Suppressor macrophage treated with lipopolysaccharide for 4 hours (primary cell): ENCODE data around the gene ITGB5.
A peak's percentile ranks its signal among the peaks of the same experiment; 100 is the strongest.

Experiments
- DNase-seq: peaks from one replicate; pipeline ENCODE4 v3.0.0-alpha.2; 2020

Gene ITGB5, protein sequence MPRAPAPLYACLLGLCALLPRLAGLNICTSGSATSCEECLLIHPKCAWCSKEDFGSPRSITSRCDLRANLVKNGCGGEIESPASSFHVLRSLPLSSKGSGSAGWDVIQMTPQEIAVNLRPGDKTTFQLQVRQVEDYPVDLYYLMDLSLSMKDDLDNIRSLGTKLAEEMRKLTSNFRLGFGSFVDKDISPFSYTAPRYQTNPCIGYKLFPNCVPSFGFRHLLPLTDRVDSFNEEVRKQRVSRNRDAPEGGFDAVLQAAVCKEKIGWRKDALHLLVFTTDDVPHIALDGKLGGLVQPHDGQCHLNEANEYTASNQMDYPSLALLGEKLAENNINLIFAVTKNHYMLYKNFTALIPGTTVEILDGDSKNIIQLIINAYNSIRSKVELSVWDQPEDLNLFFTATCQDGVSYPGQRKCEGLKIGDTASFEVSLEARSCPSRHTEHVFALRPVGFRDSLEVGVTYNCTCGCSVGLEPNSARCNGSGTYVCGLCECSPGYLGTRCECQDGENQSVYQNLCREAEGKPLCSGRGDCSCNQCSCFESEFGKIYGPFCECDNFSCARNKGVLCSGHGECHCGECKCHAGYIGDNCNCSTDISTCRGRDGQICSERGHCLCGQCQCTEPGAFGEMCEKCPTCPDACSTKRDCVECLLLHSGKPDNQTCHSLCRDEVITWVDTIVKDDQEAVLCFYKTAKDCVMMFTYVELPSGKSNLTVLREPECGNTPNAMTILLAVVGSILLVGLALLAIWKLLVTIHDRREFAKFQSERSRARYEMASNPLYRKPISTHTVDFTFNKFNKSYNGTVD

DNA sequence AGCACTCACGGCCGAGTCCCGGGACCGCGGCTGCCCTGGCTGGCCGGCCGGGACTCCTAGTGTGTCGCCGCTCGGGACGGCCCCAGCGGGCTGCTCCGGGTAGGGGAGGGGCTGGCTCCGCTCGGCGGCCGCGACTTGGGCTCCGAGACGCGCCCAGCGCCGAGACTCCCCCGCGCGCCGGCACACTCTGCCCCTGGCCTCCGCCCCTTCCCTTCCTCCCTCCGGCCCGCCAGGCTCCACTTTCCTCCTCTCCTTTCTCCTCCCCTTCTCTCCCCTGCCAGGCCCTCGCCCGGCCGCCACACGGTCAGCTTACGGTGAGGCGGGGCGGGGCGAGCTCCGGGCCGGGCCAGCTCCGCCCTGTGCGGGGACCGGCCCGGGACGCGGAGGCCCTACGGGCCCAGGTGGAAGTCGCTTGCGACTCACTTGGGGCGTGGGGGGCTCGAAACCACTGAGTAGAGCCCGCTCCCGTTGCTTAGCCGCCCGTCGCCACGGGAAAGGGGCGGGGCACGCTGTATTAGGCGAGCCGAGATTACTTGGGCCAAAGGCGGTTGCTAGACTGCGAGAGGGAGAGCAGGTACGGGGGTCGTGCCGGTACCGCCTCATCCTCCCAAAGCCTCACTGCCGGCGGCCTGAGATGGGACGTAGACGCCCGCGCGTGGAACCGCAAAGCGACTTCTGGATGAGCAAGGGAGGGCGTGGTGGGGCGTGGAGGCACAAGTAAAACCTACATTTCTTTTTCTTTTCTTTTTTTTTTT is at the start of gene ITGB5:
Gene ITGB5, minus strand, starts transcription at position 189 of the 755 bp plus-strand sequence. CDS start 365 bp downstream, outside the sequence.
- DNase-seq, result peak; percentile 67

DNA sequence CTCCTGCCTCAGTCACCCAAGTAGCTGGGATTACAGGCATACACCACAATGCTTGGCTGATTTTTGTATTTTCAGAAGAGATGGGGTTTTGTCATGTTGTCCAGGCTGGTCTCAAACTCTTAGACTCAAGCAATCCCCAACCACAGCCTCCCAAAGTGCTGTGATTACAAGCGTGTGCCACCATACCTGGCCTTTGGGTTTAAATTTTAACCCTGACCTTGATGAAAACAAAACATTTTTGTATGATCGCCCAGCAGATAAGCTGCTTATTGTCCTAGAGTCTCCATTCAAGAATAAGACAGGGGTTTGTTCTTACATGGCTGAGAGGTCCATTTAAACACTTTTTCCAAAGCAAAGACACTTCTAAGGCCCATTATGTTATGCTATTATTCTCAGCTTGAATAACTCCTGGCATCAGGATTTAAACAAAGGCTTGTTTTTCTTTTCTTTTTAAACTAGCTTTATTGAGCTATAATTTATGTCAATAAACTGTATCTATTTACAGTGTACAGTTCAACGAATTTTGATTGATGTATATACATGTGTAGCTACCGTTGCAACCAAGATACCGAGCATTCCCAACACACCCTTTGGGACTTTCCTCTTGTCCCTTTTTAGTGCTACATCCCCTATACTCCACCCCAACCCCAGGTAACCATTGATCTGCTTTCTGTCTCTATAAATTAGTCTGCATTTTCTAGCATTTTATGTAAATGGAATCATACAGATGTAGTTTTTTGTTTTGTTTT is 48.8 kb upstream of the ITGB5 start:
- DNase-seq, result no peak

DNA sequence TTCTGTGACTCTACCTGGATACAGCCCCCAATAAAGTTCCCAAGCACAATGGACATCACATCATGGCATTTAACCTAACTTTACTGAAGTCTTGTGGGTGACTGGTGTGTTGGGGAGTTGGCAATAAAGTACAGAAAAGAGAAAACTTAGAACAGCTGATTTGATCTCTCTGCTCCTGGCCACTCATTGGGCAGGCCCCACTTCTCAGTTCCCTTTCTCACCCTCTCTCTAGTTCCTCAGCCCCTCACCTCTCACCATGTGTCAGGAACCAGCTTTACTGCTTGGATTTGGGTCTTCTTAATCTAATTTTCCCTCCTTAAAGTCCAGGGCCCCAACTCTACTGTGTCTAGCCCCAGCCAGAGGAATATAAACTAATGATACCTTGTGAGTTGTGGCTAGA is 48.1 kb upstream of the ITGB5 start:
- no peak for DNase-seq

DNA sequence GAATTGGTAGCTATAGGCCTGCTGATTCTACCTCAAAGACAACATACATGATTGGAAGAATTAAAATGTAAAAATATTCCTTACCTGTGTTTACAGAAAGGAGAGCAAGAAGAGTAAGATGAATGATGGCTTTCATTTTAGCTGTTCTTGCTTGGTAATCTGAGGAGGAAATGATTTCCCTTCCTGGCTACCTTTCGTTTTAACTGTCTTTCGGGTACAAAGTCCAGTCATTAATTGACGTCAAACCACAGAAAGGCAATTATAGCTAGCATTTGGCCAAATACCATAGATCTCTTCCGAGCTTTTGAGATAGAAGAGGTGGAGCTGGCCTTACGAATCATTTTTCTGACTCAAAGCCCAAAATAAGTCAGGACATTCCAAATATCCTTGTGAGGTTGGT is 47.4 kb upstream of the ITGB5 start, which contains the start of gene MUC13:
Gene MUC13, minus strand, starts transcription at position 175 of the 400 bp plus-strand sequence. Its CDS starts 39 bp downstream, at position 136.
- DNase-seq, result no peak

DNA sequence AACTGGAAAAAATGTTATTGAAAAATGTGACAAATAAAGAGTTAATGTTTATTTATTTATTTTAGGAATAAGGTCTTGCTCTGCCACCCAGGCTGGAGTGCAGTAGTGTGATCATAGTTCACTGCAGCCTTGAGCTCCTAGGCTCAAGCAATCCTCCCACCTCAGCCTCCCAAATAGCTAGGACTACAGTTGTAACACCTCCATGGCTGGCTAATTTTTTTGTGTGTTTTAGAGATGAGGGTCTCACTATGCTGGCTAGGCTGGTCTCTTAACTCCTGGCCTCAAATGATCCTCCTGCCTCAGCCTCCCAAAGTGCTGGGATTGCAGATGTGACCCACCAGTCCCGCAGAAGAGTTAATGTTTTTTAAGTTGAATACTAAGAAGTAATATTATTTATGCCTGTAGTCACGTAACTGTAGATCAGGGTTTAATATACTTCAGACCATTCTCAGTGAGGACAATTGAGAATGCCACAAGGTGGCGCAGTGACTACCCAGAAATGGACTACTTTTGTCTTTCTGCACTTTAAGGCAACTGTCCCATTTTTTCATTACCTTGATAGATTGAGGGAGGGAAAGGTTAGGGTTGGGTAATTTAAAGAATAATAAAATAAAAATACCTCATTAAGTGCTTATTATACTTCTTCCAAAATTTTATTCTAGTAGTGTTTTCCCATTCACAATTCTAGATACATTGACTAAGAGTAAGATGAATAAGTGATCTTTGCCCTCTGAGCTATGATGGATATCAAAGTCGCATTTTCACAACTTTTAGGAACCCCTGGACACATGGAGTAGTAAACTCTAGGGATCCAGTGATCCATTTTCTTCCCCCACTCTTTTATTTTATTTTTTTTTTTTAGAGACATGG is 41.4 kb upstream of the ITGB5 start:
- peak; percentile 73 for DNase-seq

DNA sequence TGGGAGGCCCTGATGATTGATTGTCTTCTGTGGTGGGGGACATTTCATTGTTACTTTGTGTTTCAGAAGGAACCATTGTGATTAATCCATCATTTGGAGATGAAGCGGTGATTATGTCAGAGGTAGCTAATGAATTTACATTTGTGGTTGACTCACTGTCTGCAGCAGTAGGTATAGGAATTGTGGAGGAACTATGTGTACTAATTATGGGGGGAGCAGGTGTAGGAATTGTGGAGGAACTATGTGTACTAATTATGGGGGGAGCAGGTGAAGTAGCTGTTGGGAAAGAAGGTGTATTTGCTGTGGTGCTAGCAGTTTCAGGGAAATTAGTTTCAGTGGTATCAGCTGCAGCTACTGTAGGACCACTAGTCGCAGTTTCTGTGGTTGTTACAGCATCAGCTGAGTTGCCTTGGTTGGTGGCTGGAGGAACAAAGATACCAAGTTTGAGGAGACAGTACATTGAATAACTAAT is 40.4 kb upstream of the ITGB5 start:
- DNase-seq, result no peak

DNA sequence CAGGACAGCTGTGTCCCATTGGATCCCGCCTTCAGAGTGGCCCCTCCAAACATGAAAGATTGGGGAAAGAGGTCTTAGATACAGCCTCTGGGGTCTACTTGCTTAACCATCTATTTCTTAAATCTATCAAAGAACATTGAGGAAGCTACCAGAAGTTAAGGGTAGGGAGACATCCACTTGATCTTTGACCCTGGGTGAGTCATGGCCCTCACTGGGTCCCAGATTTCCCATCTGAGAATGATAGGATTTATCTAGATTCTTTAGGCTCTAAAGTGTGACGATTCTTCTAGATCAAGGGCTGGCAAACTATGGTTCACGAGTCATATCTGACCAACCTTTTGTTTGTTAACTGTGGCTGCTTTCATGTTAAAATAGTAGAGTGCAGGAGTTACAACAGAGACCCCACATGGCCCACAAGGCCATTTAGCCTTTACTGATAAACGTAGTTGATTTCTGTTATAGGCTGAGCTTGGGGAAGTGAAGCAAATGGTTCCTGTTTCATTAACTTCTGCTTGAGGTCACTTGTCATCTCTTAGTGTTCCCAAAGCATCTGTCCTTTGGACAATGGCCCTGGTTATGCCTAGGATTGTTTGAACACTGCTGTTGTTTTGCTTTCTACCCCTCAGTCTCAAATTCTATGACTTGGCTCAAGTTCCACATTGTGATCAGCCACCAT is 39.4 kb upstream of the ITGB5 start:
- peak; percentile 69 for DNase-seq

DNA sequence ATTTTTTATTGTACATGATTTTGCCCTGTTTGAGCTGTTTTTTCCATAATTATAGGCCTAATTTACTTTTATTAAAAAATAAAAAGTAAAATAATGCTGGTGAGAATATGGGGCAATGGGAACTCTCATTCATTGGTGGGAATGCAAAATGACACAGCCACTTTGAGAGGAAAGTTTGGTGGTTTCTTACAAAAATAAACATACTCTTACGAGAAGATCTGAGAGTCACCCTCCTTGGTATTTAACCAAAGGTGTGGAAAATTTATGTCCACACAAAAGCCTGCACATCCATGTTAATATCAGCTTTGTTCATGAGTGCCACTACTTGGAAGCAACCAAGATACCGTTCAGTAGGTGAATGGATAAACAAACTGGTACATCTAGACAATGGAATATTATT is 37.6 kb upstream of the ITGB5 start:
- DNase-seq, result no peak

DNA sequence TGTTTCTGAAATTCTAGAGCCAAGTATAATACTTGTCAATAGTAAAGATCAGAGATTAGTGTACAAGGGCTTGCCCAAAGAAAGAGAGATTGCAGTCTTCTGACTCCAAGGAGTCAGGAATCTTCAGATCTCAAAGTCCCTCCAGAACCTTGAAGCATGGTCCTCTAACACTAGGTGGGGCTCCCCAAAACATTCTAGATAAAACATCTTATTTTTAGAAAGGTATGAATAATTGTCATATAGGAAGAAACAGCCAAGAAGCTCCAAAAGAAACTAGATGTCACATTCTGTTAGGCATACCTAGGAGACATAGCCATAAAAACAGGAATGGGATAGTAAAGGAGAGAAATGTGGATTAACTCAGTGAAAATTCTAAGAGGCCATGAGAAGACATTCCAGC is 36.7 kb upstream of the ITGB5 start:
- DNase-seq, result no peak

DNA sequence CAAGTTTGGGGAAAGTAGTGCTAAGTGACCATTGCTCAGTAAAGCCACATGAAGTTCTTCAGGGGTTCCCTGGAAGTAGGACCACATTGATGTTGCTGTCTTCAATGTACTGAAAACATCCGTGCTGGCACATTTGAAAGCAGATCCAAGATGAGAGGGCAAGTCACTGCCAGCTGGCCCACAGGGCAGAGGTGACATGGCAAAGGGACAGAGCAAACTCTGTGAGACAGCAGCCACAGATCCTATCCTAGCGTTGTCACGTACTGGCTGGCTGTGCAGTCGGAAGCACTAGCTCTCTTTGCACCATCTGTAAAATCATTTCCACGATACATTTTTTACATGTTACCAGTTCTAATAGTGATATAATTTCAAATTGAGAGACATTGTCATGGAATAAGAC is 33.6 kb upstream of the ITGB5 start:
- no peak for DNase-seq

DNA sequence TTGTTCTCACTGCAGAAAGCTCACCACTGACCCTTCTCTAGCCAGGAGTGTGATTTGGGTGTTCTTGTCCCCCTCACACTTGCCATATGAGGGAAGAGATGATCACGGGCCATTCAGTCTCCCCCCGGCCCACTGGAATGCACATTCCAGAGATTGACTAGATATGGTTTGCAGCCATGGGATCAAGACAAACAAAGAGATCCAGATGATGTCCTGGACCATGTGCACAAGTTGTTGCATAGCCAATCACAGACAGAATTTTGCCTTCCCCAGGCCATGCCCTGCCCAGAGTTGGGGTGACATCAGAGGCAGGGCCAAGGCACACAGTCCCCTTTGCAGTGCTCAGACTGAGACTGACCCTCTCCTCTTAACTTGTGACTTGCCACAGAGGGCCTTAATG is 32.6 kb upstream of the ITGB5 start:
- no peak for DNase-seq

DNA sequence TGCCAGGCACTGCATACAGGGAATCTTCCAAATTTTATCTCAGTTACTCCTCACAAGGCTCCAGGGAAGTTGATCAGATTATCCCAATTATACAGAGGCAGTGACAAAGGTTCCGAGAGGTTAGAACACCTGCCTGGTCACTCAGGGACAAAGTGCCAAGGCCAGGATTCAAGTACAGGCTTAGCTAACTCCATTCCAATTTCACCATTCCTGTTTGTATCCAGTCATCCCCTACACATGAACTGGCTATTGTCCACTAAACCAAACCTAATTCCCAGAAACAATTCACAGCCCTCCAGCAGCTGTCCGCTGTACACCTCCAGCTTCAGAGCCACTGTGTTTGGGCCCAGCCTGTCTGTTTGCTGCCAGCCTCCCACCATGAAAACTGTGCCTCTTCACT is 31.4 kb upstream of the ITGB5 start:
- DNase-seq, result no peak

DNA sequence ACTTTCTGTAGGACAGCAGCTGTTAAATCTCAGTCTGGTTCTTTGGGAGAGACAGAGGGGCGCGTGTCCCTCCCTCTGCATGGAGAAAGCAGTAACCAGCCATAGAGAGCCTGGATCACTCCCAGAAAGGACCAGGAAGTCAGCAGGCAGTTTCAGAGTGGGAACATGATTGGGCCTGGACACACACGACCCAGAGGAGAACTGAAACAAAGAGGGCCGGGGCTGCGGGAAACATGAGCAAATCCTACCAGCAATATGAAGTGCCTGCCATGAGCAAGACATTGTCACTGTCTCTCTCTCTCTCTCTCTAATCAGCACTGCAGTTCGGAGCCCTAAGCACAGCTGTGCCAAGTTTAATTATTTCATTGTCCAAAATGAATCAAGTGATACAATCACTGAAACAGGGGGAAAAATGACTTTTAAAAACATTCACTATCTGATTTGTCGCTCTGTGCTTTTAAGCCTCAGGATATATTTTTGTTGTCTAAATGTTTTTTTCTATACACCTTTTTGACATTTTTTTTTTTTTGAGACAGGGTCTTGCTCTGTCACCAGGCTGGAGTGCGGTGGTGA is 29.8 kb upstream of the ITGB5 start:
- DNase-seq, result peak; percentile 81

DNA sequence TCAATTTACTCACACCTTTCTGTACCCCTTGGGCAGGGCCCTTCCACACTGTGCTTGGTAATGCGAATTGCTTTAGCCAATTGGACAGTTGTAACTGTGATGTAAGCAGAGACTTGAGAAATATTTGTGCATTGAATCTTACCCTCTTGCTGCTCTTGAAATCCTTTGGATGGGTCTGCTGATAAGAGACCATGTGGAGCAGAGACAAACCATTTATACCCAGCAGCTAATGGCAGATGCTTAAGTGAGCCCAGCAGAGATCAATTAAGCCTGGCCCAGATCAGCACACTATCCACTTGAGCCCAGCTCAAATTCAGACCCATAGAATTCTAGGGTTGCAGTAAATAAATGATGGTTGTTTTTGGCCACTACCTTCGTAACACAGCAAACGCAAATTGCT is 28.1 kb upstream of the ITGB5 start:
- no peak for DNase-seq

DNA sequence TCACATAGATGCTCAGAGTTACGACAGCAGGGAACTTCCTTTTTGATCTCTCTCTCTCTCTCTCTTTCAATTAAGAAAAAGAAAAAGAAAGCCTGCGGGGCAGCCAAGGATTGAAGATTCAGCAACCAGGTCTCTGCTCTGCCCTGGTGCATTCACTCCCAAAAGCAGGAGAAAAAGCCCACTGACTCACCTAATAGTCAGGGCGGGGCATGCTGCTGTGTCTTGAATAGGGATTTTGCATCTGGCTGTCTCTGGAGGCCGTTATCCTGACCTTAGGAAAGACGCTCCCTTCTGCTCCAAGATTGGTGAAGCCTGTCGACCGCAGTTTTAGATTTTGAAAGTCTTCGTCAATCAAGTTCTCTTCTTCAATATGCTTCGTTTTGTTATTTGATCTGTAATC is 20.8 kb upstream of the ITGB5 start:
- no peak for DNase-seq

DNA sequence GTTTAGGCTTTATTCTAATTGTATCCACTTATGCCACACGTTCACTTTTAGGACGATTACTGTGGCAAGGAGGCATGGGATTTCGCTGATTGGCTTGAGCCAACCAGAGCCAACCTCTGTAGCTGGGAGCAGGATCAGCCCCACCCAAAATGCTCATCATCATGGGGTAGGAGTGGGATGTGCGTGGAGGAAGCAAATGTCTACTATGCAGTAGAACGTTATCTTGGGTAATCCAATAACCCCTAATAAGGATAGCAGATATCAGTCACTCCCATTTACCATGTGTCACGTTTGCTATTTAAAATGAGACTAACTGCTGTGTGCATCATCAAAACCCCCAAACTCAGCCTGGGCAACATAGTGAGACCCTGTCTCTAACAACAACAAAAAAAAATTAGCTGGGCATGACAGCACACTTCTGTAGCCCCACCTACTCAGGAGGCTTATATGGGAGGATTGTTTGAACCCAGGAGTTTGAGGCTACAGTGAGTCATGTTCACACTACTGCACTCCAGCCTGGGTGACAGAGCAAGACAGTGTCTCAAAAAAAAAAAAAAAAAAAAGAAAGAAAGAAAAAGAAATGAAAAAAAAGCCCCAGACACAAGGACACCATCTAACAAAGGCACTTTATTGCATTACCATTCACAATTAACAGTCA is 17.8 kb upstream of the ITGB5 start:
- DNase-seq, result no peak

DNA sequence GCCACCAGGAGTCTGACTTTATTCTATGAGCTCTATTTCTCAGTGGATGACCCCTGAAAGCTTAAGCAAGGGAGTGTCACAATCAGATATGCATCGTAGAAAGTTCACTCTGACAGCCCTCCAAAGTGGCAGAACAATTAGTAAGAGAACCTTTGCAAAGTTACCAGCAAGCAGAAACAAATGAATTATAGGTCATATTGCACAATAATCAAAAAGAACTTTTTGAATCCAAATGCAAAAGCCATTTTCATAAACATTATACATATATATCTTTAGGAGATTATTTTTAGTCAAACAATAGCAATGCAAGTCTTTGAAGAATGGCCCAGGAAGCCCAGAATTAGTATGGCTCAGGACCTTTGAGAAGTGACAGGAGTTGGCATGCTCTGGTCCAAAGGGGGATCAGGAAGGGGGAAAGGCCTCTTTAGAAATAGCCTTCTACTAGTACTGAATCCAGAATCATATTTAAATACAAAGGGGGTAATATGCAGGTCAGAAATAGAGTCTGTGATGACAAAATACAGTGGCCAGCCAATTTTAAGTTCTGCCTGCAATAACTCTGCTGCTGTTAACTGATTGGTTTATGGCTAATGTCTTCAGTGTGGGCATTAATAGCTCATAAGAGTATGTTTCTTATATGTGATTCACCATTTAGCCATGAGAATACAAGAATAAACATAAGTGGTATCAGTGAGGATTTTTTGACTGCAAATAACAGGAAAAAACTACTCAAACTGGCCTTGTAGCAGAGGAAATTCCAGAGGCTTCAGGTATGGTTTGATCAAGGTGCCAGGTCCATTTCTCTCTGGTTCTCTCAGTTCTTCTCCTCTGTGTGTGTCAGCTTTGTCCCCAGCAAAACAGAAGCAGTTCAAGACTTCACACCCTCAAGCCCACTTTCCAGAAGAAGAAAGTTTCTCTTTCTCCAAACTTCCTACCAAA is 17.0 kb upstream of the ITGB5 start:
- DNase-seq, result no peak

DNA sequence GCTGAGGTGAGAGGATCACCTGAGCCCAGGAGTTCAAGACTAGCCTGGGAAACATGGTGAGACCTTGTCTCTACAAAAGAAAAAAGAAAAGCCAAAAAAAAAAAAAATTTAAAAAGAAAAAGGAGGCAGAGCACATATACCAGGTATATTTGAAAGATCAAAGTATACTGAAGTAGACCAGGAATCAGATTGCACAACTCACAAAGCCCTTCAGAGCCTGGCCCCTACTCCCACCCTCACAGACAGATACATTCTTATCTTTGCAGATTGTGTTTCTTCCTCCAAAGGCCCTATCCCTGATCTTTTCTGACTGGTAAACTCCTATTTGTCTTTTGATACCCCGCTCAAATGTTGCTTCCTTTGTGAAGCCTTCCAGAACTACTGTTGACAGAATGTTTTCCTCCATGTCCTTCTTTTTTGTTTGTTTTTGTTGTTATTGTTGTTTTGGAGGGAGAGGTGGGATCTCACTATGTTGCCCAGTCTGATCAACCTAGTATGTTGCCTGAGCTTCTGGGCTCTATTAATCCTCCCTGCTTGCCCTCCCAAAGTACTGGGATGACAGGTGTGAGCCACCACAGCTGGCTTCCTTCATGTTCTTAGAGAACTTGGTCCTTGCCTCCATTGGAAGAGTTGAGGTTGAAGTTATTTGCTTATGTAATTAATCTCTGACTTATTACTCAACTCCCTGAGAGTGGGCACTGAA is 9.8 kb upstream of the ITGB5 start:
- no peak for DNase-seq
